GM21619 (cell line): Measurements from ENCODE around the gene ZNF836.

Experiments
- ATAC-seq: cut with Tn5 transposase; IDR thresholded peaks from one replicate; pipeline ENCODE4 v1.9.1; 2021; ENCODE audit not compliant: unreplicated experiment

The ZNF836 gene

GRCh38 chr19:52188822-52189734, 17.7 kb upstream of the ZNF836 start:
- peak; percentile 1 for ATAC-seq

GRCh38 chr19:52187407-52187806, 16.0 kb upstream of the ZNF836 start:
- ATAC-seq, result no peak

- no peak for ATAC-seq
Observed at GRCh38 chr19:52176574-52176973, 5.2 kb upstream of the ZNF836 start.

- ATAC-seq, result no peak
Observed at GRCh38 chr19:52172347-52172746, 926 bp upstream of the ZNF836 start.

GRCh38 chr19:52170863-52171320, 529 bp downstream of the ZNF836 start:
- ATAC-seq, result peak; percentile 20

GRCh38 chr19:52170304-52170703, 1.1 kb downstream of the ZNF836 start:
- no peak for ATAC-seq

- ATAC-seq, result no peak
Observed at GRCh38 chr19:52155596-52156359, 15.6 kb downstream of the ZNF836 start.

GRCh38 chr19:52148256-52148655, 23.2 kb downstream of the ZNF836 start:
- ATAC-seq, result no peak

GRCh38 chr19:52142001-52142595, 29.3 kb downstream of the ZNF836 start:
- no peak for ATAC-seq

- ATAC-seq, result no peak
Observed at GRCh38 chr19:52141203-52141602, 30.2 kb downstream of the ZNF836 start.

- ATAC-seq, result peak; percentile 93
Observed at GRCh38 chr19:52140032-52140710, 31.2 kb downstream of the ZNF836 start.

GRCh38 chr19:52139252-52140031, 32.0 kb downstream of the ZNF836 start, which contains the start of gene ZNF616:
TSS of gene ZNF616 (minus strand) at chr19:52139938. CDS start at chr19:52130512, 9,426 bp downstream.
- ATAC-seq, result peak; percentile 39

GRCh38 chr19:52138983-52139251, 32.5 kb downstream of the ZNF836 start:
- no peak for ATAC-seq

GRCh38 chr19:52138278-52138982, 33.0 kb downstream of the ZNF836 start:
- ATAC-seq, result no peak

- ATAC-seq, result no peak
Observed at GRCh38 chr19:52120286-52120685, 51.1 kb downstream of the ZNF836 start.

GRCh38 chr19:52115526-52116053, 55.8 kb downstream of the ZNF836 start:
- ATAC-seq, result no peak

GRCh38 chr19:52114691-52115090, 56.7 kb downstream of the ZNF836 start:
- ATAC-seq, result no peak

GRCh38 chr19:52112624-52113023, 58.8 kb downstream of the ZNF836 start:
- ATAC-seq, result no peak

GRCh38 chr19:52110780-52111179, 60.6 kb downstream of the ZNF836 start:
- ATAC-seq, result no peak
